Measurements from ENCODE around the gene SIGLEC5. TPM values are rescaled to one million over a fixed set of nuclear protein-coding genes. Genes with fewer than 3 reads are reported as not detected.
A peak's percentile ranks its signal among the peaks of the same experiment; 100 is the strongest.

SIGLEC5 gene
- total and polyA plus RNA-seq, 4 donors, result 1.6 to 2.2 TPM; not detected in 2

GRCh38 chr19:51610576-51610975, 19.6 kb downstream of the SIGLEC5 start:
- WGBS, 2 donors, result 75 to 94% methylated on average over 1 of the region's 1 CpG
- DNase-seq, result no peak
- TF ChIP-seq, protein P1, sequence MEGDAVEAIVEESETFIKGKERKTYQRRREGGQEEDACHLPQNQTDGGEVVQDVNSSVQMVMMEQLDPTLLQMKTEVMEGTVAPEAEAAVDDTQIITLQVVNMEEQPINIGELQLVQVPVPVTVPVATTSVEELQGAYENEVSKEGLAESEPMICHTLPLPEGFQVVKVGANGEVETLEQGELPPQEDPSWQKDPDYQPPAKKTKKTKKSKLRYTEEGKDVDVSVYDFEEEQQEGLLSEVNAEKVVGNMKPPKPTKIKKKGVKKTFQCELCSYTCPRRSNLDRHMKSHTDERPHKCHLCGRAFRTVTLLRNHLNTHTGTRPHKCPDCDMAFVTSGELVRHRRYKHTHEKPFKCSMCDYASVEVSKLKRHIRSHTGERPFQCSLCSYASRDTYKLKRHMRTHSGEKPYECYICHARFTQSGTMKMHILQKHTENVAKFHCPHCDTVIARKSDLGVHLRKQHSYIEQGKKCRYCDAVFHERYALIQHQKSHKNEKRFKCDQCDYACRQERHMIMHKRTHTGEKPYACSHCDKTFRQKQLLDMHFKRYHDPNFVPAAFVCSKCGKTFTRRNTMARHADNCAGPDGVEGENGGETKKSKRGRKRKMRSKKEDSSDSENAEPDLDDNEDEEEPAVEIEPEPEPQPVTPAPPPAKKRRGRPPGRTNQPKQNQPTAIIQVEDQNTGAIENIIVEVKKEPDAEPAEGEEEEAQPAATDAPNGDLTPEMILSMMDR (IDR thresholded peaks at IDR 0.05; ENCODE audit: control extremely low read depth, extremely low read depth), result no peak
- H3K9me3 ChIP-seq (ENCODE audit: control insufficient read depth in 4 of 4, insufficient read depth in 3 of 4, low read length in 3 of 4), result peaks cover 0 to 9% (median 0%) of the 10 kb centered on the region in 4 donors
- no peaks in the 10 kb centered on the region for H3K36me3 ChIP-seq (ENCODE audit: control insufficient read depth in 4 of 4, insufficient read depth in 4 of 4, low read length in 4 of 4)
- H3K27me3 ChIP-seq (ENCODE audit: control insufficient read depth in 3 of 3, insufficient read depth in 3 of 3, low read length in 2 of 3), result no peaks in the 10 kb centered on the region
- H3K4me3 ChIP-seq, result no peak overlapping the region
- no peak overlapping the region for H3K9ac ChIP-seq (ENCODE audit: insufficient read depth in 1 of 2, low read length in 2 of 2)
- no peak overlapping the region for H3K27ac ChIP-seq (ENCODE audit: low read depth in 1 of 2, low read length in 1 of 2)
- ATAC-seq (ENCODE audit: insufficient read depth, low FRiP score), result no peak
- H3K4me1 ChIP-seq (ENCODE audit: control insufficient read depth in 5 of 5, insufficient read depth in 5 of 5, low read length in 5 of 5), result no peaks in the 10 kb centered on the region

GRCh38 chr19:51607920-51608562, 22.2 kb downstream of the SIGLEC5 start:
- ATAC-seq (ENCODE audit: insufficient read depth, low FRiP score) (no peak), DNase-seq (peak; percentile 77 to 82 (median 80))
- no peaks in the 10 kb centered on the region for H3K27me3 ChIP-seq (ENCODE audit: control insufficient read depth in 3 of 3, insufficient read depth in 3 of 3, low read length in 2 of 3)
- H3K4me3 ChIP-seq, result no peak overlapping the region
- H3K9ac ChIP-seq (ENCODE audit: insufficient read depth in 1 of 2, low read length in 2 of 2), result no peak overlapping the region
- no peak overlapping the region for H3K27ac ChIP-seq (ENCODE audit: low read depth in 1 of 2, low read length in 1 of 2)
- no peaks in the 10 kb centered on the region for H3K4me1 ChIP-seq (ENCODE audit: control insufficient read depth in 5 of 5, insufficient read depth in 5 of 5, low read length in 5 of 5)
- no peaks in the 10 kb centered on the region for H3K36me3 ChIP-seq (ENCODE audit: control insufficient read depth in 4 of 4, insufficient read depth in 4 of 4, low read length in 4 of 4)
- H3K9me3 ChIP-seq (ENCODE audit: control insufficient read depth in 4 of 4, insufficient read depth in 3 of 4, low read length in 3 of 4), result peaks cover 0 to 7% (median 0%) of the 10 kb centered on the region in 4 donors
- 24 to 28% methylated on average over 13 of the region's 13 CpGs for WGBS, 2 donors
- TF ChIP-seq, protein P1 (IDR thresholded peaks at IDR 0.05; ENCODE audit: control extremely low read depth, extremely low read depth), result peak; percentile 35

- Histone ChIP-seq H3K4me1 (ENCODE audit: control insufficient read depth in 5 of 5, insufficient read depth in 5 of 5, low read length in 5 of 5) (no peaks in the 10 kb centered on the region), H3K9me3 (ENCODE audit: control insufficient read depth in 4 of 4, insufficient read depth in 3 of 4, low read length in 3 of 4) (peaks cover 0 to 1% (median 0%) of the 10 kb centered on the region in 4 donors), H3K36me3 (ENCODE audit: control insufficient read depth in 4 of 4, insufficient read depth in 4 of 4, low read length in 4 of 4) (no peaks in the 10 kb centered on the region), H3K27me3 (ENCODE audit: control insufficient read depth in 3 of 3, insufficient read depth in 3 of 3, low read length in 2 of 3) (peaks cover 0 to 7% (median under 1%) of the 10 kb centered on the region in 3 donors), H3K4me3 (no peak overlapping the region), H3K9ac (ENCODE audit: insufficient read depth in 1 of 2, low read length in 2 of 2) (no peak overlapping the region), H3K27ac (ENCODE audit: low read depth in 1 of 2, low read length in 1 of 2) (no peak overlapping the region)
- ATAC-seq (ENCODE audit: insufficient read depth, low FRiP score) (no peak), DNase-seq (no peak)
- TF ChIP-seq, protein P1 (IDR thresholded peaks at IDR 0.05; ENCODE audit: control extremely low read depth, extremely low read depth), result no peak
- WGBS, 2 donors, result 56 to 74% methylated on average over 6 of the region's 6 CpGs
Observed at GRCh38 chr19:51607077-51607476, 23.1 kb downstream of the SIGLEC5 start.
